Measurements from ENCODE around the gene POU2F2. TPM values are rescaled to one million over a fixed set of nuclear protein-coding genes. Genes with fewer than 3 reads are reported as not detected.

Gene POU2F2
- total RNA-seq, 1 donor from 2014 or later = 6.1 TPM

DNA sequence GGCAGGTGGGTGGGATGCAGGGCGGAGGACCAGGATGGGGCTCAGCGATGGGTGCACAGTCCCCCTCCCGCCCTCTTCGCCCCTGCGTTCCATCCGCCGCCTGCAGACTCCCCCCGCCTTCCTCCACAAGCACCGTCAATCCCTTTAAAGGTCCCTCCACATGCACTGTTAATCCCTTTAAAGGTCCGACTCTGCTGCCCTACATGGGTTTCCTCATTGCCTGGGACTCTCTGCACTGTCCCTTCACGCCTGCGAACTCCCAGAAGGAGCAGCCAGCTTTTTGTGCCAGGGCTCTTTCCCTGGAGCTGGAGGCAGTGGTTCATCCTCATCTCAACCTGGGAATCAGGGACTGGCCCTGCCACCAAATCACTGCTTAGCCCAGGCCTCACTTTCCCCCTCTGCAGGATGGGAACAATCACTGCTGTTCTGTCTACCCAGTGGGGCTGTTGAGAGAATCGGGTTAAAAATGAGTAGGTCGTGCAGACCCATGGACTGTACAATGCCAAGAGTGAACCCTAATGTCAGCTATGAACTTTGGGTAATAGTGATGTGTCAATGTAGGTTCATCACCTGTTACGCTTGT lies 35.9 kb downstream of the POU2F2 start:
- ATAC-seq (no peak), DNase-seq (no peak)
- TF ChIP-seq, protein P1, sequence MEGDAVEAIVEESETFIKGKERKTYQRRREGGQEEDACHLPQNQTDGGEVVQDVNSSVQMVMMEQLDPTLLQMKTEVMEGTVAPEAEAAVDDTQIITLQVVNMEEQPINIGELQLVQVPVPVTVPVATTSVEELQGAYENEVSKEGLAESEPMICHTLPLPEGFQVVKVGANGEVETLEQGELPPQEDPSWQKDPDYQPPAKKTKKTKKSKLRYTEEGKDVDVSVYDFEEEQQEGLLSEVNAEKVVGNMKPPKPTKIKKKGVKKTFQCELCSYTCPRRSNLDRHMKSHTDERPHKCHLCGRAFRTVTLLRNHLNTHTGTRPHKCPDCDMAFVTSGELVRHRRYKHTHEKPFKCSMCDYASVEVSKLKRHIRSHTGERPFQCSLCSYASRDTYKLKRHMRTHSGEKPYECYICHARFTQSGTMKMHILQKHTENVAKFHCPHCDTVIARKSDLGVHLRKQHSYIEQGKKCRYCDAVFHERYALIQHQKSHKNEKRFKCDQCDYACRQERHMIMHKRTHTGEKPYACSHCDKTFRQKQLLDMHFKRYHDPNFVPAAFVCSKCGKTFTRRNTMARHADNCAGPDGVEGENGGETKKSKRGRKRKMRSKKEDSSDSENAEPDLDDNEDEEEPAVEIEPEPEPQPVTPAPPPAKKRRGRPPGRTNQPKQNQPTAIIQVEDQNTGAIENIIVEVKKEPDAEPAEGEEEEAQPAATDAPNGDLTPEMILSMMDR (IDR thresholded peaks at IDR 0.05) = no peak
- no peak overlapping the region for H3K4me3 ChIP-seq
- H3K9me3 ChIP-seq = no peaks in the 10 kb centered on the region
- H3K4me1 ChIP-seq = no peaks in the 10 kb centered on the region
- H3K36me3 ChIP-seq = peaks cover 8% of the 10 kb centered on the region
- peaks cover 16% of the 10 kb centered on the region for H3K27me3 ChIP-seq (ENCODE audit: low read depth)
- H3K27ac ChIP-seq = no peak overlapping the region
- intact Hi-C loops (cut with DNase I) = no loop called here

DNA sequence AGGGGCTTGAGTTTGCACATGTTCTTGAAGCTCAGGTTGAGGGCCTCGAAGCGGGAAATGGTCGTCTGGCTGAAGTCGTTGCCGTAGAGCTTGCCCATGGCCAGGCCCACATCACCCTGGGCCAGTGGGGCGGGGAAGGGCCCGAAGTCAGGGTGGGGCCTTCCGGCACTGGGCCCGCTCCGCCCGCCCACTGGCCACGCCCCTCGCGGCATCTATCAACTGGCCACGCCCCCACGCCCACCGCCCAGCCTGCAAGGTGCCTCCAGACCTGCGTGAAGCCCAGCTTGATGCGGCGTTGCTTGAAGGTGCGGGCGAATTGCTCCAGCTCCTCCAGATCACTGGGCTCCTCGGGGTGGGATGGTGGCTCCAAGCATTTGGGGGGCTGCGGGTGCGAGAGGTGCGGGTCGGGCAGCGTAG lies 36.4 kb downstream of the POU2F2 start:
- Histone ChIP-seq H3K27ac (no peak overlapping the region), H3K9me3 (no peaks in the 10 kb centered on the region), H3K4me1 (no peaks in the 10 kb centered on the region), H3K36me3 (peaks cover 8% of the 10 kb centered on the region), H3K4me3 (no peak overlapping the region), H3K27me3 (ENCODE audit: low read depth) (peaks cover 16% of the 10 kb centered on the region)
- ATAC-seq = no peak
- intact Hi-C loops (cut with DNase I) = no loop called here
- peak; percentile 42 for DNase-seq
- TF ChIP-seq, protein P1 (IDR thresholded peaks at IDR 0.05) = no peak

DNA sequence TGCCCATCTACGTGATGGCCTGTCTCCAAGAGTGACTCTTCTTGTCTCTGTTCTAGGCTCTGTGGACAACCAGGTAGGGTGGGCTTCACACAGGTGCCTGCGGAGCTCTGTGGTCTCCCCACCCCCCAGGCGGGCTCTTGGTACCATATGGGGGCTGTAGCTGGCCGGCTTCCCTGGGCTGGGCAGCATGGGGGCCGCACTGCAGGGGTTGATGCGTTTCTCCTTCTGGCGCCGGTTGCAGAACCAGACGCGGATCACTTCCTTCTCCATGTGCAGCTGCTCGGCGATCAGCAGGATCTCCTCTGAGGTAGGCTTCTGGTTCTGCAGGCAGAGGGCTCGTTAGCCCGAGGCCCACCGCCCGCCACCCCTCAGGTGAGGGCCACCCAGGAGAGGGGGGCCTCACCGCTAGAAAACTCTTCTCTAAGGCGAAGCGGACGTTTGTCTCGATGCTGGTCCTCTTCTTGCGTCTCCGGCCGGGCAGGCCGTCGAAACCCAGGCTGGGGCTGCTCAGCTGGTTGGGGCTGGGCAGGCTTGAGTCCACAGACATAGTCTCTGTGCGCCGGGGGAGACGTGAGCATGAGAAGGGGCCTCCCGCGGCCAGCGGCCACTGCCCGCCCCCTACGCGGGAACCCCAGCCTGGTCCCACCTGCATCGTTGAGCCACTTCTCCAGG lies 37.0 kb downstream of the POU2F2 start:
- no peak for ATAC-seq
- Histone ChIP-seq H3K27ac (no peak overlapping the region), H3K9me3 (no peaks in the 10 kb centered on the region), H3K36me3 (peaks cover 8% of the 10 kb centered on the region), H3K4me3 (no peak overlapping the region), H3K27me3 (ENCODE audit: low read depth) (peaks cover 16% of the 10 kb centered on the region), H3K4me1 (no peaks in the 10 kb centered on the region)
- TF ChIP-seq, protein P1 (IDR thresholded peaks at IDR 0.05) = no peak
- DNase-seq = no peak
- intact Hi-C loops (cut with DNase I) = no loop called here

- intact Hi-C loops (cut with DNase I) = no loop called here
- ATAC-seq (no peak), DNase-seq (no peak)
- Histone ChIP-seq H3K4me3 (no peak overlapping the region), H3K9me3 (no peaks in the 10 kb centered on the region), H3K4me1 (peaks cover 7% of the 10 kb centered on the region), H3K27ac (no peak overlapping the region), H3K27me3 (ENCODE audit: low read depth) (peaks cover 16% of the 10 kb centered on the region), H3K36me3 (peaks cover 8% of the 10 kb centered on the region)
- TF ChIP-seq, protein P1 (IDR thresholded peaks at IDR 0.05) = no peak
Observed at GRCh38 chr19:42093926-42094325, 38.3 kb downstream of the POU2F2 start.

- H3K4me1 ChIP-seq = peaks cover 11% of the 10 kb centered on the region
Observed at GRCh38 chr19:42093505-42093904, 38.7 kb downstream of the POU2F2 start.

More at GRCh38 chr19:42093505-42093904, 38.7 kb downstream of the POU2F2 start:
- Histone ChIP-seq H3K27ac (no peak overlapping the region), H3K9me3 (no peaks in the 10 kb centered on the region), H3K27me3 (ENCODE audit: low read depth) (peaks cover 16% of the 10 kb centered on the region), H3K4me3 (no peak overlapping the region), H3K36me3 (peaks cover 8% of the 10 kb centered on the region)
- intact Hi-C loops (cut with DNase I) = no loop called here
- ATAC-seq = no peak
- TF ChIP-seq, protein P1 (IDR thresholded peaks at IDR 0.05) = no peak
- DNase-seq = no peak
